ENCODE data around the gene TBC1D22A. TPM values are rescaled to one million over a fixed set of nuclear protein-coding genes. Genes with fewer than 3 reads are reported as not detected.

Gene TBC1D22A
- total RNA-seq, 2 donors from 2014 or later: 21.5 to 23.1 TPM

DNA sequence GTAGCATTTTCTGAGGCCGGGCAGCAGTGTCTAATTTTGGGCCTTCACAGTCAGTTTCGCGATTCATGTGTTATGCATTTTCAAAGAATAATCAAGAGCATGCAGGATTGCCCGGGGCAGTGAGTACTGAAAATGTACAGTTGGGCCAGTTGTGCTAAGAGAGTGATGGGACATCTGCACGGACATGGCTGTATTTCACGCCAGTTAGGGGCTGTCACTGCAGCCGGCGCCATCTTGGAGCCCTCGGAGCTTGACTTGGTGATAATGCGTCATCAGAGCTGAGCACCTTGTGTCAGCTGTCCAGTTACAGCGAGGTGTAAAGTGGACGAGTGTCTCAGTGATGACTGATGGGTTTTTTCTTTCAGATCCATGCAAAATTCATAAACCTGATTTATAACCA lies 188.9 kb downstream of the TBC1D22A start:
- Histone ChIP-seq H3K27me3 (no peaks in the 10 kb centered on the region), H3K4me1 (no peaks in the 10 kb centered on the region), H3K4me3 (no peak overlapping the region), H3K27ac (no peak overlapping the region), H3K36me3 (replicated peaks in 1 of 2; ENCODE audit: insufficient read depth in 1 of 2, low read depth in 2 of 2) (no peaks in the 10 kb centered on the region), H3K9me3 (no peaks in the 10 kb centered on the region)
- ATAC-seq: no peak
- DNase-seq: no peak
- TF ChIP-seq POLR2A (IDR thresholded peaks at IDR 0.05) (no peak), CTCF (IDR thresholded peaks at IDR 0.05) (no peak)
- WGBS, 2 donors: 90 to 91% methylated on average over 11 to 12 of the region's 12 CpGs
- intact Hi-C loops (cut with DNase I): no loop called here

DNA sequence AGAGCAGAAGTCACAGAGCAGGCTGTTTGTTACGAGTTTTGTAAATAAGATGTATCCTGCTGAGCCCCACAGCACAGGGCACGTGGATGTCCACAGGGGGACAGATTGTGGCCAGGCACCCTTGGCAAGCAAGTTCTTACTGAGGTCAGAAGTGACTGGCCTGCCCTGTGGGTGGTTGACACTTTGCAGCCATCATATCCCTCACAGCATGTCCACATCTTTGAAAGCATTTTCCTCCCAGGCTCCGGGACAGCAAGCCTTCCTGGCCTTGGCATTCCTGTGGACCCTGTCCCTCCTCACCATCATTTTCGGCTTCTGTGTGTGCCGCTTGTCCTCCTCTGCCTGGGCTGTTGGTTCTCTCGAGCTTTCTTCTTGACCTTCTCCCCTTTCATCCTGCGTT lies 189.5 kb downstream of the TBC1D22A start:
- Histone ChIP-seq H3K27me3 (no peaks in the 10 kb centered on the region), H3K9me3 (no peaks in the 10 kb centered on the region), H3K4me1 (no peaks in the 10 kb centered on the region), H3K27ac (no peak overlapping the region), H3K36me3 (replicated peaks in 1 of 2; ENCODE audit: insufficient read depth in 1 of 2, low read depth in 2 of 2) (no peaks in the 10 kb centered on the region), H3K4me3 (no peak overlapping the region)
- intact Hi-C loops (cut with DNase I): no loop called here
- 84 to 91% methylated on average over 7 of the region's 7 CpGs for WGBS, 2 donors
- DNase-seq: no peak
- no peak for TF ChIP-seq POLR2A (IDR thresholded peaks at IDR 0.05)
- no peak for ATAC-seq

DNA sequence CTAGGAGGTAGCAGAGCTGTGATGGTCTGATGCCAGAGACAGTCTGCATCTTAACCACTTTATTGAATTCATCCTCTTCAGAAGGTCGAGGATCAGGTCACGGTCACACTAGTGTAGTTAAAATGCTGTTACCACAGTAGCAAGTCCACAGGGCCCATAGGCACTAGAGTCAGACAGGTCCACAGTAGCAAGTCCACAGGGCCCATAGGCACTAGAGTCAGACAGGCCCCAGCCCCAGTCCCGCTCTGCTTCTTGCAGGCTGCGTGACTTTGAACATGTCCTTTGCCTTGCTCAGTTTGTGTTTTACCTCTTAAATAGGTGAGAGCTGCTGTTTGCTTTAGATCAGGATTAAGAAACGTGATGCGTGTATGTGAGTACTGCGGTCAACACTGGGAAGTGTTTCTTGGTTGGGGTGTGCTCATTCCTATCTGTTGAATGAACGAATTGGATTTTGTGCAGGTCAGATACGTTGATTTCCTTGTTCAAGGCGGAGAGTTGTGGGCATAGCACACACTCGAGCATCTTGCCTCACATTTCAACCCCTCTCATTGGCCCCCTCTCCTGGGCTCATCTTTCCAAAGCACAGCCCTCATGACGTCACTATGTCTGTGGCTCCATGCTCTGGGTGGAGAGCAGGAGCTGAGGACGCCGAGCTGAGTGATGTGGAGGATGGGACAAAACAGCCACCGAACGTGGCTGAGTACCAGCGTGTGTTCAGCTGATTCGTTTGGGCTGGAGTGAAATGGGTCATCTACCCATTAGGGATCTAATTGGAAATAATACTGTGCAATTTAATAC lies 191.7 kb downstream of the TBC1D22A start:
- no peaks in the 10 kb centered on the region for H3K4me1 ChIP-seq
- WGBS, 2 donors: 91 to 93% methylated on average over 16 to 18 of the region's 18 CpGs
- no peaks in the 10 kb centered on the region for H3K36me3 ChIP-seq (replicated peaks in 1 of 2; ENCODE audit: insufficient read depth in 1 of 2, low read depth in 2 of 2)
- no peak overlapping the region for H3K27ac ChIP-seq
- no peak for ATAC-seq
- TF ChIP-seq POLR2A (IDR thresholded peaks at IDR 0.05) (no peak), CTCF (IDR thresholded peaks at IDR 0.05) (no peak)
- no peak for DNase-seq
- no peaks in the 10 kb centered on the region for H3K27me3 ChIP-seq
- intact Hi-C loops (cut with DNase I): no loop called here
- no peaks in the 10 kb centered on the region for H3K9me3 ChIP-seq
- no peak overlapping the region for H3K4me3 ChIP-seq

DNA sequence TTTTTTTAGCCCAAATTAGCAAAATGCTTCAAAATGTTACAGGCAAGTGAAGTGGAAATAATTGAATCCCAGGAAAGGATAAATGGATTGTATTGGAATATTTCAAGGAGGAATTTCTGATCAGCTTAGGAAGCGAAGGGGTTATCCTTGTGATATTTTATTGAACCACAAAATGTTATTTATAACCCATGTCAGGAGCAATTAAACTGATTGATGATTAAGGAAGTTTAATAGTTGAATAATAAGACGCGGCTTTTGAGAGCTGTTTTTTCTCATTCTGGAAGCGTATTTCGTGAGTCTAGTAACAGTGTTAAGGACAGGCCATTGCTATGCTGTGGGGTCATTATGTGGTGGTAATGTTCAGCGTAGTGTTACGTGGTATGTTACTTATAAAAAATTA lies 192.3 kb downstream of the TBC1D22A start:
- Histone ChIP-seq H3K9me3 (no peaks in the 10 kb centered on the region), H3K36me3 (replicated peaks in 1 of 2; ENCODE audit: insufficient read depth in 1 of 2, low read depth in 2 of 2) (no peaks in the 10 kb centered on the region)

More for the DNA sequence above, 192.3 kb downstream of the TBC1D22A start:
- intact Hi-C loops (cut with DNase I): no loop called here
- TF ChIP-seq CTCF (IDR thresholded peaks at IDR 0.05) (no peak), POLR2A (IDR thresholded peaks at IDR 0.05) (no peak)
- no peak overlapping the region for H3K4me3 ChIP-seq
- H3K27me3 ChIP-seq: no peaks in the 10 kb centered on the region
- no peak overlapping the region for H3K27ac ChIP-seq
- ATAC-seq (no peak), DNase-seq (no peak)
- 74 to 80% methylated on average over 7 of the region's 7 CpGs for WGBS, 2 donors
- H3K4me1 ChIP-seq: no peaks in the 10 kb centered on the region
